Testis (tissue), 5 donors: Measurements from ENCODE around the gene VAMP1. TPM values are rescaled to one million over a fixed set of nuclear protein-coding genes. Genes with fewer than 3 reads are reported as not detected.
"Not testable (repeated sequence)": the region's sequence is repeated elsewhere in the genome, so short reads cannot be mapped to it uniquely, and the experiment has no call there.

Source experiments
- DNase-seq: peaks from one replicate; pipeline ENCODE4 v3.0.0-alpha.2; 2019
- H3K27ac ChIP-seq, 2 donors: fragments of 200-600 bp; sonication (generic); one replicate each; pipeline ENCODE4 v1.5.1; 2019
- H3K27me3 ChIP-seq: fragments of 200-600 bp; sonication (generic); one replicate; pipeline ENCODE4 v1.5.1; 2019
- H3K36me3 ChIP-seq: fragments of 200-600 bp; sonication (generic); one replicate; pipeline ENCODE4 v1.5.1; 2017; ENCODE audit warnings: low read depth; ENCODE audit errors: missing control alignments
- H3K4me1 ChIP-seq: fragments of 200-600 bp; sonication (generic); one replicate; pipeline ENCODE4 v1.5.1; 2019
- H3K4me3 ChIP-seq, 2 donors: fragments of 200-600 bp; sonication (generic); one replicate each; pipeline ENCODE4 v1.5.1; 2017 to 2019
- H3K9me3 ChIP-seq: fragments of 200-600 bp; sonication (generic); one replicate; pipeline ENCODE4 v1.5.1; 2017
- CTCF ChIP-seq, 3 experiments: fragments of 450-650 bp in 2 of 3; fragments of 200-600 bp in 1 of 3; sonication (generic) in 1 of 3; IDR thresholded peaks; one replicate each; pipeline ENCODE4 v1.5.1; 2016 to 2019; ENCODE audit warnings: antibody characterized with exemption in 3 of 3, mild to moderate bottlenecking in 2 of 3, moderate library complexity in 1 of 3
- POLR2A ChIP-seq: fragments of 450-650 bp; IDR thresholded peaks from one replicate; pipeline ENCODE4 v1.6.1; 2017; ENCODE audit warnings: antibody characterized with exemption, mild to moderate bottlenecking, moderate library complexity
- WGBS, 2 donors: methylation state at CpG; one replicate each; pipeline ENCODE4 v1.1.5; 2018; 5-methylcytosine and 5-hydroxymethylcytosine counted together
- intact Hi-C: fragments of 100-400 bp; cut with DNase I; formaldehyde crosslinking; loops from one replicate; pipeline ENCODE4 v1.15.1; 2023; ENCODE audit warnings: low total_unique reads
- long read RNA-seq, 2 donors: transcript quantifications; one replicate each; lab custom pipeline, GENCODE V29; 2026
- polyA plus RNA-seq: library from polyadenylated mRNA; stranded (reverse); fragments of 350-450 nt; fragmentation: Illumina TruSeq; extraction: RNeasy Lipid Tissue Mini Kit (QIAGEN cat#74804); gene quantifications from one replicate; pipeline ENCODE4 v1.2.3, GENCODE V29; 2014; ENCODE audit warnings: low read depth, low replicate concordance; ENCODE audit not compliant: insufficient read depth
- total RNA-seq, 2 donors: library from RNA; depleted of rRNA; stranded (reverse); fragments of >200 nt; gene quantifications; one replicate each; pipeline ENCODE4 v1.2.3, GENCODE V29; 2016

The VAMP1 gene
- total RNA-seq (10 to 100 TPM; 15.0 to 18.3 TPM), polyA plus RNA-seq (12.7 TPM)
- long read RNA-seq, donor 1: 0 reads
- long read RNA-seq, donor 2, partial matches to known transcripts: 0 of 2 reads
- long read RNA-seq, donor 2, other reads (novel, unspliced or antisense): 0 of 2 reads

GRCh38 chr12:6470375-6471163, at the start of gene VAMP1:
VAMP1 (minus strand) TSS chr12:6470677; CDS start chr12:6470531, 146 bp downstream.
- intact Hi-C loops: no loop called here
- H3K9me3 ChIP-seq: no peaks in the 10 kb centered on the region
- H3K36me3 ChIP-seq: no peaks in the 10 kb centered on the region
- no peaks in the 10 kb centered on the region for H3K27me3 ChIP-seq
- peak within 1 kb of the TSS; percentile 79 to 80 for H3K4me3 ChIP-seq
- 0% methylated on average over 8 to 69 of the region's 69 CpGs for WGBS, 2 donors
- TF ChIP-seq POLR2A (peak; percentile 96), CTCF (IDR thresholded peaks at IDR 0.05) (peak in 2 of 3 experiments; percentile 4 to 25)
- peak within 1 kb of the TSS; percentile 60 to 77 for H3K27ac ChIP-seq
- peaks cover 13% of the 10 kb centered on the region for H3K4me1 ChIP-seq
- peak; percentile 99 for DNase-seq

GRCh38 chr12:6520186-6520585, 49.7 kb upstream of the VAMP1 start:
- WGBS, 2 donors: 83 to 84% methylated on average over 3 of the region's 3 CpGs
- no peak for TF ChIP-seq CTCF (IDR thresholded peaks at IDR 0.05)
- no peak for TF ChIP-seq POLR2A
- Histone ChIP-seq H3K4me3 (no peak overlapping the region), H3K4me1 (no peaks in the 10 kb centered on the region), H3K36me3 (no peaks in the 10 kb centered on the region), H3K27ac (no peak overlapping the region), H3K27me3 (no peaks in the 10 kb centered on the region), H3K9me3 (no peaks in the 10 kb centered on the region)
- intact Hi-C loops: no loop called here
- no peak for DNase-seq

GRCh38 chr12:6508087-6508486, 37.6 kb upstream of the VAMP1 start:
- Histone ChIP-seq H3K9me3 (no peaks in the 10 kb centered on the region), H3K27me3 (no peaks in the 10 kb centered on the region), H3K36me3 (no peaks in the 10 kb centered on the region), H3K4me3 (no peak overlapping the region), H3K27ac (peak overlapping the region; percentile 22 to 69), H3K4me1 (peaks cover 6% of the 10 kb centered on the region)
- WGBS, 2 donors: 52 to 64% methylated on average over 7 of the region's 7 CpGs
- no peak for DNase-seq
- intact Hi-C loops: no loop called here
- TF ChIP-seq CTCF (IDR thresholded peaks at IDR 0.05) (no peak), POLR2A (no peak)

GRCh38 chr12:6507102-6507998, 36.9 kb upstream of the VAMP1 start:
- 66 to 75% methylated on average over 12 of the region's 12 CpGs for WGBS, 2 donors
- intact Hi-C loops: no loop called here
- DNase-seq: no peak
- Histone ChIP-seq H3K4me3 (no peak overlapping the region), H3K27me3 (no peaks in the 10 kb centered on the region), H3K36me3 (no peaks in the 10 kb centered on the region), H3K4me1 (peaks cover 6% of the 10 kb centered on the region), H3K9me3 (no peaks in the 10 kb centered on the region), H3K27ac (peak overlapping the region; percentile 22 to 69)
- TF ChIP-seq POLR2A: no peak

- no peaks in the 10 kb centered on the region for H3K27me3 ChIP-seq
Observed at GRCh38 chr12:6500466-6500865, 30.0 kb upstream of the VAMP1 start.

GRCh38 chr12:6497291-6497690, 26.8 kb upstream of the VAMP1 start:
- H3K4me1 ChIP-seq, H3K27me3 ChIP-seq, H3K36me3 ChIP-seq, DNase-seq, intact Hi-C loops, H3K27ac ChIP-seq, H3K9me3 ChIP-seq, H3K4me3 ChIP-seq: not testable (repeated sequence)
- WGBS, 2 donors: 69 to 94% methylated on average over 3 of the region's 3 CpGs

More at GRCh38 chr12:6500466-6500865, 30.0 kb upstream of the VAMP1 start:
- intact Hi-C loops: no loop called here
- TF ChIP-seq POLR2A: no peak
- no peak for TF ChIP-seq CTCF (IDR thresholded peaks at IDR 0.05)
- Histone ChIP-seq H3K4me3 (no peak overlapping the region), H3K9me3 (no peaks in the 10 kb centered on the region), H3K27ac (no peak overlapping the region), H3K36me3 (no peaks in the 10 kb centered on the region), H3K4me1 (no peaks in the 10 kb centered on the region)
- WGBS, 2 donors: 88 to 93% methylated on average over 2 of the region's 2 CpGs
- DNase-seq: no peak
